ENCODE data around the gene KIAA2012. TPM values are rescaled to one million over a fixed set of nuclear protein-coding genes. Genes with fewer than 3 reads are reported as not detected.
A peak's percentile ranks its signal among the peaks of the same experiment; 100 is the strongest.

The KIAA2012 gene
- total RNA-seq, 1 donor from 2014 or later: not detected

DNA sequence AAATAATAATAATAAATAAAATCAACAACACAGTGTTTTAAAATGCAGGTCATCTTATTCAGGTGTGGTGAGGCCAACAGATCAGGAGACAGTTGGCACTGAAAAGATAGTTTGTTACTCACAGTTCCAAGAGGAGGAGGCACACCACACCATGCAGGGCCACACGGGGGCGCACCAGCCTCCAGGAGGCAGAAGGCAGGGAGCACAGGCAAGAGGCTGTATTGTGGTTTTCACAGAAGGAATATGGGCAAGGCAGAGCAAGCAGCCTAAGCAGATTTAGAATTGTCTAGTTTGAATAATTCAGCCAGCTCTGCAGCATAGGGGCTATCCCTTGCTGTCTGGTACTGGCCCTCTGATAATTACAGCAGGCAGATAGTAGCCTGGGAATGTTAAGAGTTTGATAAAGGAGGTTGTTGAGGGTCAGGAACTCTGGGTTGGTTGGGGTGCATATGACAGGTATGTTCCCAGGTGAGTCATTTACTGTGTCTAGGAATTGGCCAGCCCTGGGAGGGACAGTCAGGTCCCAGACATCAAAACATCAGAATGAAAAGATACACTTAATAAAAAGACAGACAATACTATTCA is 31.3 kb downstream of the KIAA2012 start:
- peaks cover 24% of the 10 kb centered on the region for H3K4me1 Mint-ChIP-seq (ENCODE audit: low read depth, unreplicated experiment)
- TF ChIP-seq, protein P1, sequence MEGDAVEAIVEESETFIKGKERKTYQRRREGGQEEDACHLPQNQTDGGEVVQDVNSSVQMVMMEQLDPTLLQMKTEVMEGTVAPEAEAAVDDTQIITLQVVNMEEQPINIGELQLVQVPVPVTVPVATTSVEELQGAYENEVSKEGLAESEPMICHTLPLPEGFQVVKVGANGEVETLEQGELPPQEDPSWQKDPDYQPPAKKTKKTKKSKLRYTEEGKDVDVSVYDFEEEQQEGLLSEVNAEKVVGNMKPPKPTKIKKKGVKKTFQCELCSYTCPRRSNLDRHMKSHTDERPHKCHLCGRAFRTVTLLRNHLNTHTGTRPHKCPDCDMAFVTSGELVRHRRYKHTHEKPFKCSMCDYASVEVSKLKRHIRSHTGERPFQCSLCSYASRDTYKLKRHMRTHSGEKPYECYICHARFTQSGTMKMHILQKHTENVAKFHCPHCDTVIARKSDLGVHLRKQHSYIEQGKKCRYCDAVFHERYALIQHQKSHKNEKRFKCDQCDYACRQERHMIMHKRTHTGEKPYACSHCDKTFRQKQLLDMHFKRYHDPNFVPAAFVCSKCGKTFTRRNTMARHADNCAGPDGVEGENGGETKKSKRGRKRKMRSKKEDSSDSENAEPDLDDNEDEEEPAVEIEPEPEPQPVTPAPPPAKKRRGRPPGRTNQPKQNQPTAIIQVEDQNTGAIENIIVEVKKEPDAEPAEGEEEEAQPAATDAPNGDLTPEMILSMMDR (IDR thresholded peaks at IDR 0.05; ENCODE audit: partially characterized antibody, unreplicated experiment): peak; percentile 70
- peak; percentile 80 for DNase-seq
- no peaks in the 10 kb centered on the region for H3K36me3 Mint-ChIP-seq (ENCODE audit: unreplicated experiment)
- H3K27me3 Mint-ChIP-seq (ENCODE audit: unreplicated experiment): no peaks in the 10 kb centered on the region
- H3K4me3 Mint-ChIP-seq (ENCODE audit: unreplicated experiment): no peak overlapping the region
- H3K9me3 Mint-ChIP-seq (ENCODE audit: unreplicated experiment): no peaks in the 10 kb centered on the region
- no peak overlapping the region for H3K27ac Mint-ChIP-seq (ENCODE audit: unreplicated experiment)

DNA sequence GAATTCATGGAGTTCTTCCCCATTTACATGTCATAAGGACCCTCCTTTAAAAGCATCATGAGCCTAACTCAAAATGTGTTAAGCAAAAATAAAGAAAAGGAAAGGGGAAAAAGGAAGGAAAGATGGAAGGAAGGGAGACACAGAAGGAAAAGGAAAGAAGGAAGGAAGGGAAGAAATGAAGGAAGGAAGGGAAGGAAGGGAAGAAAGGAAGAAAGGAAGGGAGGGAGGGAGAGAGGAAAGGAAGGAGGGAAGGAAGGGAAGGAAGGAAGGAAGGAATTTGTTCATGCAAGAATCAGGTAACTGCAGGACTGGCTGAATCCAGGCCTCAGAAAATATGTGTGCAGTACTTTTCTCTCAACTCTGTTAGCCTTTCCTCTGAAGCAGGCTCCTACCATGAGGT is 32.0 kb downstream of the KIAA2012 start:
- TF ChIP-seq, protein P1 (IDR thresholded peaks at IDR 0.05; ENCODE audit: partially characterized antibody, unreplicated experiment): no peak
- Mint-ChIP-seq H3K4me3 (ENCODE audit: unreplicated experiment) (no peak overlapping the region), H3K36me3 (ENCODE audit: unreplicated experiment) (no peaks in the 10 kb centered on the region), H3K9me3 (ENCODE audit: unreplicated experiment) (peaks cover 3% of the 10 kb centered on the region), H3K27me3 (ENCODE audit: unreplicated experiment) (no peaks in the 10 kb centered on the region), H3K27ac (ENCODE audit: unreplicated experiment) (no peak overlapping the region), H3K4me1 (ENCODE audit: low read depth, unreplicated experiment) (peaks cover 22% of the 10 kb centered on the region)
- DNase-seq: no peak

DNA sequence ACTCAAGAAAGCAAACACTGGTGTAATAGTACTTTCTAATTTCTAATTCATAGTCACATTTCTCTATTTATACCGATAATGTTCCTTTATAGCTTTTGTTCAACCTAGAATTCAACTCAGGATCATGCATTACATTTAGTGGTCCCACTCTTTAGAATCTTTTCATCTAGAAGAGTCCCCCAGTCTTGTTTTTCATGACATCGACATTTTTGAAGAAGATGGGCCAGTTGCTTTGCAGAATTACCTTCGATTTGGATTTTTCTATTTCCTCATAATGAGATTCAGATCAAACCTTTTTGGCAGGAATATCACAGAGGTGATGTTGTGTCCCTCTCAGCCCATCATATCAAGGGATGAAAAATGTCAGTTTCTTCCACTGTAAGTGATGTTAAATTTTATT is 35.3 kb downstream of the KIAA2012 start:
- TF ChIP-seq, protein P1 (IDR thresholded peaks at IDR 0.05; ENCODE audit: partially characterized antibody, unreplicated experiment): no peak
- Mint-ChIP-seq H3K27me3 (ENCODE audit: unreplicated experiment) (peaks cover 4% of the 10 kb centered on the region), H3K36me3 (ENCODE audit: unreplicated experiment) (no peaks in the 10 kb centered on the region), H3K4me1 (ENCODE audit: low read depth, unreplicated experiment) (peaks cover 19% of the 10 kb centered on the region), H3K4me3 (ENCODE audit: unreplicated experiment) (no peak overlapping the region), H3K9me3 (ENCODE audit: unreplicated experiment) (peaks cover 6% of the 10 kb centered on the region), H3K27ac (ENCODE audit: unreplicated experiment) (no peak overlapping the region)
- no peak for DNase-seq

DNA sequence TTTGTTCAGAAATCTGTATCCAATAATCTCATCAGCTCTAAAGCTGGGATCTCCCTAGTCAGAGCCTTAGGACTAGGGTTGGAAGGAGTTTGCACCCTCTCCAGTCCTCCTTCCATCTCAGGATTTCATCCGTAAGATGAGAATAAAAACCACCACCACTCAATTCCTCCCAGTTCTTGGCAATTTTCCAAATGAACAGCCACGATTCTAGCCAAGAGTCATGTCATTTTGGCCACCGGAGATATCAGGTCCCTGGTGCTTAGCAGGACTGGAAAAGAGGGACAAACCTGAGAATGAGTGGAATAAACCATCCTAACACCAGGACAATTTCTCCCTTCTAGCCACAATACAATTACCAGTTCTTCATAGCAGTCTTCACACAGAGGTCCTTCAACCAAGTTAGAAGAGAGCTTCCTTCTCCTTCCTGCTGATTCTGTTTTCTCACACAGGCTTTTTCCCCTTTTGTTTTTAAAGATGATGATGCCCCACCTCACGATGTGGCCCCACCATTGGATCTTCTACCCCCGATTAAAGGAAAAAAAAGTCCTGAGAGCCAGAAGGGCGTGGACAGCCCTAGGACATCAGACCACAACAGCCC is 36.2 kb downstream of the KIAA2012 start:
- Mint-ChIP-seq H3K27me3 (ENCODE audit: unreplicated experiment) (peaks cover 4% of the 10 kb centered on the region), H3K4me3 (ENCODE audit: unreplicated experiment) (peak overlapping the region; percentile 9), H3K27ac (ENCODE audit: unreplicated experiment) (no peak overlapping the region), H3K9me3 (ENCODE audit: unreplicated experiment) (peaks cover 6% of the 10 kb centered on the region), H3K4me1 (ENCODE audit: low read depth, unreplicated experiment) (peaks cover 19% of the 10 kb centered on the region), H3K36me3 (ENCODE audit: unreplicated experiment) (no peaks in the 10 kb centered on the region)
- TF ChIP-seq, protein P1 (IDR thresholded peaks at IDR 0.05; ENCODE audit: partially characterized antibody, unreplicated experiment): no peak
- no peak for DNase-seq

DNA sequence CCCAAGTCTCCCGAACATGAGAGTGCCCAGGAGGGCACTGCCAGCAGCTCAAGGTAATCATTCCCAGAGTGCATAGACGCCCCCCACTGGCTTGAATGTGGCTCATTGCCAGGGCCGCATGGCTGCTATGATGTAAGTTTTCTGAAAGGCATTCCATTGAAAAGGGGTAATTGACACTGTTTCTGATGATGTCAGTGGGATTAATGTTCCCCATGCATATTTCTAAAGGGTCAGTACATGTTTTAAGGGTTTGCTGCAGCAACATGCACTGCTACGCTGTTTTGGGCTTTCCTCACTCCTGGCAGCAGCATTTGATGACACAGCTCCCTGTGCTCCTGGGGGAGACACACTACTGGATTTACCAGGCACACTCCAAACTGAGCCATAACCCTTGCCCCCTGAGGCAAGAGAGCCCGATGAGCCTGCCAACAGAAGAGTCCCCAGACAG is 36.7 kb downstream of the KIAA2012 start:
- TF ChIP-seq, protein P1 (IDR thresholded peaks at IDR 0.05; ENCODE audit: partially characterized antibody, unreplicated experiment): no peak
- Mint-ChIP-seq H3K27me3 (ENCODE audit: unreplicated experiment) (peaks cover 4% of the 10 kb centered on the region), H3K4me1 (ENCODE audit: low read depth, unreplicated experiment) (peaks cover 19% of the 10 kb centered on the region), H3K4me3 (ENCODE audit: unreplicated experiment) (no peak overlapping the region), H3K27ac (ENCODE audit: unreplicated experiment) (peak overlapping the region; percentile 39), H3K36me3 (ENCODE audit: unreplicated experiment) (no peaks in the 10 kb centered on the region), H3K9me3 (ENCODE audit: unreplicated experiment) (peaks cover 6% of the 10 kb centered on the region)
- DNase-seq: no peak

All from glutamatergic neuron (in vitro differentiated cells).